Astrocyte (in vitro differentiated cells and primary cell): ENCODE measurements around the gene SMC6. TPM values are rescaled to one million over a fixed set of nuclear protein-coding genes. Genes with fewer than 3 reads are reported as not detected.
A peak's percentile ranks its signal among the peaks of the same experiment; 100 is the strongest.

Experiments
- DNase-seq: peaks from one replicate; pipeline ENCODE4 v3.0.0-alpha.2; 2010; ENCODE audit warnings: low read depth
- FAIRE-seq: peaks from 2 replicates; lab custom pipeline; 2011; peaks lifted over from hg19 to GRCh38; lab: Jason Lieb, UNC
- H2AFZ ChIP-seq: 2 replicates; pipeline ENCODE4 v1.6.0; 2012; ENCODE audit warnings: low read depth, low read length, inconsistent platforms
- H3K27ac ChIP-seq: 2 replicates; pipeline ENCODE4 v1.5.1; 2011; ENCODE audit warnings: low read depth, low read length, inconsistent platforms
- H3K27me3 ChIP-seq: 2 replicates; pipeline ENCODE4 v1.6.0; 2011; ENCODE audit warnings: low read length, inconsistent platforms; ENCODE audit not compliant: insufficient read depth
- H3K36me3 ChIP-seq: 2 replicates; pipeline ENCODE4 v1.5.1; 2011; ENCODE audit warnings: low read length, inconsistent platforms; ENCODE audit not compliant: insufficient read depth
- H3K4me1 ChIP-seq: 2 replicates; pipeline ENCODE4 v1.5.1; 2011; ENCODE audit warnings: low read length, inconsistent platforms; ENCODE audit not compliant: insufficient read depth
- H3K4me2 ChIP-seq: 2 replicates; pipeline ENCODE4 v1.6.0; 2012; ENCODE audit warnings: low read length, inconsistent platforms
- H3K4me3 ChIP-seq: 2 replicates; pipeline ENCODE4 v1.5.1; 2011; ENCODE audit warnings: low read depth, mild to moderate bottlenecking, low read length, inconsistent platforms; ENCODE audit not compliant: insufficient read depth
- H3K79me2 ChIP-seq: 2 replicates; pipeline ENCODE4 v1.6.0; 2012; ENCODE audit warnings: mild to moderate bottlenecking, low read length, inconsistent platforms; ENCODE audit not compliant: insufficient read depth
- H3K9ac ChIP-seq: 2 replicates; pipeline ENCODE4 v1.6.0; 2012; ENCODE audit warnings: mild to moderate bottlenecking, low read length, inconsistent platforms
- H3K9me3 ChIP-seq: 2 replicates; pipeline ENCODE4 v1.5.1; 2012; ENCODE audit warnings: low read depth, mild to moderate bottlenecking, low read length, inconsistent platforms; ENCODE audit not compliant: insufficient read depth
- H4K20me1 ChIP-seq: 2 replicates; pipeline ENCODE4 v1.6.0; 2012; ENCODE audit warnings: low read length, inconsistent platforms; ENCODE audit not compliant: insufficient read depth
- H3K27ac Mint-ChIP-seq: one replicate; pipeline ENCODE4 v1.8.0; 2021; ENCODE audit warnings: mild to moderate bottlenecking, mixed read lengths; ENCODE audit not compliant: unreplicated experiment
- H3K27me3 Mint-ChIP-seq: one replicate; pipeline ENCODE4 v1.8.0; 2021; ENCODE audit warnings: low read depth, mixed read lengths; ENCODE audit not compliant: unreplicated experiment
- H3K36me3 Mint-ChIP-seq: one replicate; pipeline ENCODE4 v1.8.0; 2021; ENCODE audit warnings: low read depth, mixed read lengths; ENCODE audit not compliant: unreplicated experiment
- H3K4me1 Mint-ChIP-seq: one replicate; pipeline ENCODE4 v1.8.0; 2021; ENCODE audit warnings: low read depth, mixed read lengths; ENCODE audit not compliant: unreplicated experiment
- H3K4me3 Mint-ChIP-seq: one replicate; pipeline ENCODE4 v1.8.0; 2021; ENCODE audit warnings: mild to moderate bottlenecking, moderate library complexity, mixed read lengths; ENCODE audit not compliant: unreplicated experiment
- H3K9me3 Mint-ChIP-seq: one replicate; pipeline ENCODE4 v1.8.0; 2021; ENCODE audit warnings: mild to moderate bottlenecking, mixed read lengths; ENCODE audit not compliant: unreplicated experiment
- EZH2 ChIP-seq: IDR thresholded peaks from 2 replicates; pipeline ENCODE4 v1.6.1; 2012; ENCODE audit warnings: mild to moderate bottlenecking, low read length, inconsistent platforms; ENCODE audit not compliant: insufficient read depth
- total RNA-seq: library from RNA; stranded (reverse); gene quantifications from 2 replicates; pipeline ENCODE4 v1.2.1, GENCODE V29; 2021
- TF ChIP-seq, protein P1 (sequence below): IDR thresholded peaks from 2 replicates; pipeline ENCODE4 v1.5.1; 2011; ENCODE audit warnings: low read depth, mild to moderate bottlenecking, inconsistent platforms, low read length, moderate library complexity; ENCODE audit not compliant: insufficient read depth

SMC6 gene
- total RNA-seq, 1 donor from 2014 or later = 20.1 TPM

DNA sequence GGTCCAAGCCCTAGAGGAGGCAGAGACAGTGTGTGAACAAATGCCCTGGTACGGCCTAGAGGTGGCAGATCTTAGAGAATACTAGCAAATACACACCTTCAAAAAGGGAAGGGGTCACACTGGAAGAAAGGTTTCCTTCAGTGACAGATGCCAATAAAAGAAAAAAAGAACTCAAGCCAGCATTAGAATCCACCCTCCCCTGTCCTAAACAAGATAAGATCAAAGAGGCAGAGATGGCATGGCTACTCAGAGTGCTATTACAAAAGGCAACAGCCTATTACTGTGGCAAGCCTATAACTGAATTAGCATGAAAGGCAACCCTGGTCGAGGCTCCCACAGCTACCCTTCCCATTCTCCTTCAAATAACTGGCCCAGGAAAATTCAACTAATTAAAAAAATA, 69.6 kb downstream of the SMC6 start:
- Histone ChIP-seq H4K20me1 (no peaks in the 10 kb centered on the region), H3K27ac (no peak overlapping the region), H3K9ac (no peak overlapping the region), H3K9me3 (no peaks in the 10 kb centered on the region), H3K4me3 (no peak overlapping the region), H3K79me2 (no peaks in the 10 kb centered on the region), H3K4me2 (no peak overlapping the region), H2AFZ (no peak overlapping the region), H3K36me3 (peaks cover 22% of the 10 kb centered on the region), H3K27me3 (no peaks in the 10 kb centered on the region), H3K4me1 (no peaks in the 10 kb centered on the region)
- H3K9me3 Mint-ChIP-seq = no peaks in the 10 kb centered on the region
- H3K4me3 Mint-ChIP-seq = no peak overlapping the region
- no peak for TF ChIP-seq EZH2
- TF ChIP-seq, protein P1, sequence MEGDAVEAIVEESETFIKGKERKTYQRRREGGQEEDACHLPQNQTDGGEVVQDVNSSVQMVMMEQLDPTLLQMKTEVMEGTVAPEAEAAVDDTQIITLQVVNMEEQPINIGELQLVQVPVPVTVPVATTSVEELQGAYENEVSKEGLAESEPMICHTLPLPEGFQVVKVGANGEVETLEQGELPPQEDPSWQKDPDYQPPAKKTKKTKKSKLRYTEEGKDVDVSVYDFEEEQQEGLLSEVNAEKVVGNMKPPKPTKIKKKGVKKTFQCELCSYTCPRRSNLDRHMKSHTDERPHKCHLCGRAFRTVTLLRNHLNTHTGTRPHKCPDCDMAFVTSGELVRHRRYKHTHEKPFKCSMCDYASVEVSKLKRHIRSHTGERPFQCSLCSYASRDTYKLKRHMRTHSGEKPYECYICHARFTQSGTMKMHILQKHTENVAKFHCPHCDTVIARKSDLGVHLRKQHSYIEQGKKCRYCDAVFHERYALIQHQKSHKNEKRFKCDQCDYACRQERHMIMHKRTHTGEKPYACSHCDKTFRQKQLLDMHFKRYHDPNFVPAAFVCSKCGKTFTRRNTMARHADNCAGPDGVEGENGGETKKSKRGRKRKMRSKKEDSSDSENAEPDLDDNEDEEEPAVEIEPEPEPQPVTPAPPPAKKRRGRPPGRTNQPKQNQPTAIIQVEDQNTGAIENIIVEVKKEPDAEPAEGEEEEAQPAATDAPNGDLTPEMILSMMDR = no peak
- H3K4me1 Mint-ChIP-seq = no peaks in the 10 kb centered on the region
- DNase-seq (no peak), FAIRE-seq (no peak)
- H3K36me3 Mint-ChIP-seq = peaks cover 4% of the 10 kb centered on the region
- no peak overlapping the region for H3K27ac Mint-ChIP-seq
- no peaks in the 10 kb centered on the region for H3K27me3 Mint-ChIP-seq

GRCh38 chr2:17682098-17682857, 71.3 kb downstream of the SMC6 start:
- no peaks in the 10 kb centered on the region for H3K4me1 Mint-ChIP-seq
- no peak overlapping the region for H3K27ac Mint-ChIP-seq
- TF ChIP-seq, protein P1 = no peak
- TF ChIP-seq EZH2 = no peak
- Histone ChIP-seq H3K79me2 (no peaks in the 10 kb centered on the region), H3K4me1 (no peaks in the 10 kb centered on the region), H3K9ac (no peak overlapping the region), H3K27ac (no peak overlapping the region), H3K4me3 (no peak overlapping the region), H3K36me3 (peaks cover 23% of the 10 kb centered on the region), H3K27me3 (no peaks in the 10 kb centered on the region), H2AFZ (no peak overlapping the region), H3K9me3 (no peaks in the 10 kb centered on the region), H4K20me1 (no peaks in the 10 kb centered on the region), H3K4me2 (no peak overlapping the region)
- FAIRE-seq (no peak), DNase-seq (no peak)
- H3K36me3 Mint-ChIP-seq = peaks cover 4% of the 10 kb centered on the region
- no peak overlapping the region for H3K4me3 Mint-ChIP-seq
- H3K9me3 Mint-ChIP-seq = no peaks in the 10 kb centered on the region
- no peaks in the 10 kb centered on the region for H3K27me3 Mint-ChIP-seq

GRCh38 chr2:17680119-17680518, 73.5 kb downstream of the SMC6 start:
- Histone ChIP-seq H3K4me2 (no peak overlapping the region), H2AFZ (no peak overlapping the region), H3K9me3 (no peaks in the 10 kb centered on the region), H3K4me1 (no peaks in the 10 kb centered on the region), H4K20me1 (no peaks in the 10 kb centered on the region), H3K9ac (no peak overlapping the region), H3K27ac (no peak overlapping the region), H3K4me3 (no peak overlapping the region), H3K36me3 (peaks cover 15% of the 10 kb centered on the region), H3K79me2 (no peaks in the 10 kb centered on the region), H3K27me3 (no peaks in the 10 kb centered on the region)
- FAIRE-seq = no peak
- Mint-ChIP-seq H3K4me1 (no peaks in the 10 kb centered on the region), H3K36me3 (peaks cover 4% of the 10 kb centered on the region), H3K9me3 (no peaks in the 10 kb centered on the region), H3K27me3 (no peaks in the 10 kb centered on the region), H3K27ac (no peak overlapping the region), H3K4me3 (no peak overlapping the region)
- peak; percentile 4 for DNase-seq
- TF ChIP-seq EZH2 = no peak
- TF ChIP-seq, protein P1 = no peak
